C4-2B (cell line): ENCODE results near the gene MPDU1.

Experiments used
- ZFX ChIP-seq: fragments of 450-650 bp; IDR thresholded peaks from 2 replicates; pipeline ENCODE4 v1.6.1; 2017
- TF ChIP-seq, protein P1 (sequence below): fragments of 450-650 bp; conservative IDR thresholded peaks from 2 replicates; pipeline ENCODE4 v1.5.1; 2017; ENCODE audit warnings: mild to moderate bottlenecking

DNA sequence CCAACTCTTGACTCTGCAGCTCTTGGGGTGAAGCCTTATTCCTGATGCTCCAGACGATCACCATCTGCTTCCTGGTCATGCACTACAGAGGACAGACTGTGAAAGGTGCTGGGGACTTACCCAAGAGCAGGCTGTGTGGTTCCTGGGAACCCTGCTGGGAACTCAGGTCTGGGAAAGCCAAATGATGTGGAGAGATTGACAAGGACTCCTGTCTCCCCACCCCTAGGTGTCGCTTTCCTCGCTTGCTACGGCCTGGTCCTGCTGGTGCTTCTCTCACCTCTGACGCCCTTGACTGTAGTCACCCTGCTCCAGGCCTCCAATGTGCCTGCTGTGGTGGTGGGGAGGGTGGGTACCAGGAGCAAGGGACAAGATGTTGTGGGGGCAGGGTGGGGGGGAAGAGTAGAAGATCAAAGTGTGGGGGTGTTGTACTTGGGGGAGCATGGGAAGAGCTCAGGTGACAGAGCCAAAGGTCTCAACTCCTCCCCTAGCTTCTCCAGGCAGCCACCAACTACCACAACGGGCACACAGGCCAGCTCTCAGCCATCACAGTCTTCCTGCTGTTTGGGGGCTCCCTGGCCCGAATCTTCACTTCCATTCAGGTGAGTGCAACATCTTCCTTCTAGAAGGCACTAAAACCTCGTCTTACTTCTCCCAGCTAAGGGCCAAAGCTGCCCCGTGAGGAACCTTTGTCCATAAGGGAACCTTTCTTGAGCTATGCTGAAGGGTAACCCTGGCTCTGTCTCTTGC is 3.2 kb downstream of the MPDU1 start:
- TF ChIP-seq, protein P1, sequence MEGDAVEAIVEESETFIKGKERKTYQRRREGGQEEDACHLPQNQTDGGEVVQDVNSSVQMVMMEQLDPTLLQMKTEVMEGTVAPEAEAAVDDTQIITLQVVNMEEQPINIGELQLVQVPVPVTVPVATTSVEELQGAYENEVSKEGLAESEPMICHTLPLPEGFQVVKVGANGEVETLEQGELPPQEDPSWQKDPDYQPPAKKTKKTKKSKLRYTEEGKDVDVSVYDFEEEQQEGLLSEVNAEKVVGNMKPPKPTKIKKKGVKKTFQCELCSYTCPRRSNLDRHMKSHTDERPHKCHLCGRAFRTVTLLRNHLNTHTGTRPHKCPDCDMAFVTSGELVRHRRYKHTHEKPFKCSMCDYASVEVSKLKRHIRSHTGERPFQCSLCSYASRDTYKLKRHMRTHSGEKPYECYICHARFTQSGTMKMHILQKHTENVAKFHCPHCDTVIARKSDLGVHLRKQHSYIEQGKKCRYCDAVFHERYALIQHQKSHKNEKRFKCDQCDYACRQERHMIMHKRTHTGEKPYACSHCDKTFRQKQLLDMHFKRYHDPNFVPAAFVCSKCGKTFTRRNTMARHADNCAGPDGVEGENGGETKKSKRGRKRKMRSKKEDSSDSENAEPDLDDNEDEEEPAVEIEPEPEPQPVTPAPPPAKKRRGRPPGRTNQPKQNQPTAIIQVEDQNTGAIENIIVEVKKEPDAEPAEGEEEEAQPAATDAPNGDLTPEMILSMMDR = no peak; the same call in 1 of the 2 replicates
- no peak for TF ChIP-seq ZFX
